ENCODE measurements around the gene SCUBE1. TPM values are rescaled to one million over a fixed set of nuclear protein-coding genes. Genes with fewer than 3 reads are reported as not detected.

Gene SCUBE1
- total RNA-seq, 1 experiment from 2014 or later = not detected

DNA sequence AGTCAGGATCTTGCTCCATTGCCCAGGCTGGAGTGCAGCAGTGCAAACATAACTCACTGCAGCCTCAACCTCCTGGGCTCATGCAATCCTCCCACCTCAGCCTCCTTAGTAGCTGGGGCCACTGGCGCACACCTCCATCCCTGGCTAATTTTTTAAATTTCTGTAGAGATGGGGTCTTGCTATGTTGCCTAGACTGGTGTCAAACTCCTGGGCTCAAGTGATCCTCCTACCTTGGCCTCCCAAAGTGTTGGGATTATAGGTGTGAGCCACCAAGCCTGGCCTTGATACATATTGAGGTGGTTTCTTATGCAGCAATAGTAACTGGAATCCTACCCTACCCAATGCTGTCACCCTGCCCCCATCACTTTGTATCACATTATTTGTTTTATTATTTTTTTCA, 32.4 kb downstream of the SCUBE1 start:
- TF ChIP-seq EZH2 (IDR thresholded peaks at IDR 0.05; ENCODE audit: low read depth) = no peak
- TF ChIP-seq, protein P1, sequence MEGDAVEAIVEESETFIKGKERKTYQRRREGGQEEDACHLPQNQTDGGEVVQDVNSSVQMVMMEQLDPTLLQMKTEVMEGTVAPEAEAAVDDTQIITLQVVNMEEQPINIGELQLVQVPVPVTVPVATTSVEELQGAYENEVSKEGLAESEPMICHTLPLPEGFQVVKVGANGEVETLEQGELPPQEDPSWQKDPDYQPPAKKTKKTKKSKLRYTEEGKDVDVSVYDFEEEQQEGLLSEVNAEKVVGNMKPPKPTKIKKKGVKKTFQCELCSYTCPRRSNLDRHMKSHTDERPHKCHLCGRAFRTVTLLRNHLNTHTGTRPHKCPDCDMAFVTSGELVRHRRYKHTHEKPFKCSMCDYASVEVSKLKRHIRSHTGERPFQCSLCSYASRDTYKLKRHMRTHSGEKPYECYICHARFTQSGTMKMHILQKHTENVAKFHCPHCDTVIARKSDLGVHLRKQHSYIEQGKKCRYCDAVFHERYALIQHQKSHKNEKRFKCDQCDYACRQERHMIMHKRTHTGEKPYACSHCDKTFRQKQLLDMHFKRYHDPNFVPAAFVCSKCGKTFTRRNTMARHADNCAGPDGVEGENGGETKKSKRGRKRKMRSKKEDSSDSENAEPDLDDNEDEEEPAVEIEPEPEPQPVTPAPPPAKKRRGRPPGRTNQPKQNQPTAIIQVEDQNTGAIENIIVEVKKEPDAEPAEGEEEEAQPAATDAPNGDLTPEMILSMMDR (conservative IDR thresholded peaks at IDR 0.05) = no peak
- Histone ChIP-seq H3K4me1 (replicated peaks; ENCODE audit: insufficient read depth) (no peaks in the 10 kb centered on the region), H3K9me3 (ENCODE audit: insufficient read depth, low read depth) (no peaks in the 10 kb centered on the region), H3K4me2 (no peak overlapping the region), H3F3A (ENCODE audit: insufficient read depth, low read depth) (no peaks in the 10 kb centered on the region), H3K27me3 (ENCODE audit: insufficient read depth, low read depth) (peaks cover 96% of the 10 kb centered on the region), H3K79me2 (ENCODE audit: low read depth) (no peaks in the 10 kb centered on the region), H3K36me3 (ENCODE audit: low read depth) (no peaks in the 10 kb centered on the region), H3K9me2 (ENCODE audit: insufficient read depth) (no peaks in the 10 kb centered on the region), H4K20me1 (ENCODE audit: insufficient read depth) (no peaks in the 10 kb centered on the region), H3K4me3 (no peak overlapping the region), H3K27ac (no peak overlapping the region), H2AFZ (no peak overlapping the region)
- ChIA-PET CTCF (no interaction called here), POLR2A (ENCODE audit: unreplicated experiment) (no interaction called here)
- DNase-seq = no peak
- intact Hi-C loops (cut with micrococcal nuclease; ENCODE audit: unreplicated experiment) = no loop called here
- BruUV-seq (replicated peaks) = no TSS peak

DNA sequence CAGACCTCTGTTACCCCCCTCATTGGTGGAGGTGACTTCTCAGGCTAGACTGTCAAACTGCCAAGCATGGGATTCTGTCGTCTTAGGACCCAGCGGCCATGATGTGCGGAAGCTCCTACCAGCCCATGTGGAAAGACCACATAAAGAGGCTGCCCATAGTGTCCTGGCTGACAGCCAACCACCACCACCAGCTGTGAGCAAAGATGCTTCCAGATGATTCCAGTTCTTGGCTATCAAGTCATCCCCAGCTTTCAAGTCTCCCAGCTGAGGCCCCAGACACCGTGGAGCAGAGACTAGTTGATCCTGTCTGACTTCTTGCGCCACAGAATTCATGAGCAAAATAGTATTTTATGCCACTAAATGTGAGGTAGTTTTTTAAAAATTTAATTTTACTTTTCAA, 32.9 kb downstream of the SCUBE1 start:
- Histone ChIP-seq H4K20me1 (ENCODE audit: insufficient read depth) (no peaks in the 10 kb centered on the region), H3K79me2 (ENCODE audit: low read depth) (no peaks in the 10 kb centered on the region), H3K9me2 (ENCODE audit: insufficient read depth) (no peaks in the 10 kb centered on the region), H3K27me3 (ENCODE audit: insufficient read depth, low read depth) (peaks cover 96% of the 10 kb centered on the region), H3K27ac (no peak overlapping the region), H3K9me3 (ENCODE audit: insufficient read depth, low read depth) (no peaks in the 10 kb centered on the region), H3K4me3 (no peak overlapping the region), H2AFZ (no peak overlapping the region), H3K4me1 (replicated peaks; ENCODE audit: insufficient read depth) (no peaks in the 10 kb centered on the region), H3F3A (ENCODE audit: insufficient read depth, low read depth) (no peaks in the 10 kb centered on the region), H3K36me3 (ENCODE audit: low read depth) (no peaks in the 10 kb centered on the region), H3K4me2 (no peak overlapping the region)
- no peak for DNase-seq
- BruUV-seq (replicated peaks) = no TSS peak
- TF ChIP-seq, protein P1 (conservative IDR thresholded peaks at IDR 0.05) = no peak
- TF ChIP-seq EZH2 (IDR thresholded peaks at IDR 0.05; ENCODE audit: low read depth) = no peak
- CTCF ChIA-PET = no interaction called here
- intact Hi-C loops (cut with micrococcal nuclease; ENCODE audit: unreplicated experiment) = no loop called here
- POLR2A ChIA-PET (ENCODE audit: unreplicated experiment) = no interaction called here

DNA sequence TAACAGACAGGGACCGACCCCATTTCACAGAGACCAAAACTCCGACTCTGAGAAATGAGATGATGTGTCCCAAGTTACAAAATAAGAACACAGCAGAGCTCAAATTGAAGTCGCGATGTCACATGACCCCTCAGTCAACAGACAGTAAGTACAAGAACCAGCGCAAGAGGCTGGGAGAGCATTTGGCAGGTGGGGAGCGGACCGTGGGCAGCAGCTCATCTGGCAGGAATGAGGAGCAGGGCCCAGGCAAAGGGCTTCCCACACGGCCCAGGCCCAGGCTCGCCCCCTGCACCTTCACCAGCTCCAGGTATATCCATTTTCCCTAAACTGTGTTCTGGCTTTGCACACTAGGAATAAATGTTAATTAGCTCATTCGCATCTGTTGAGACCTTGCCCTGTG, 34.3 kb downstream of the SCUBE1 start:
- no peak overlapping the region for H3K27ac ChIP-seq
- no TSS peak for BruUV-seq (replicated peaks)
- intact Hi-C loops (cut with micrococcal nuclease; ENCODE audit: unreplicated experiment) = no loop called here
- ChIA-PET POLR2A (ENCODE audit: unreplicated experiment) (no interaction called here), CTCF (no interaction called here)
- no peaks in the 10 kb centered on the region for H3K79me2 ChIP-seq (ENCODE audit: low read depth)
- no peaks in the 10 kb centered on the region for H4K20me1 ChIP-seq (ENCODE audit: insufficient read depth)
- peaks cover 96% of the 10 kb centered on the region for H3K27me3 ChIP-seq (ENCODE audit: insufficient read depth, low read depth)
- no peaks in the 10 kb centered on the region for H3F3A ChIP-seq (ENCODE audit: insufficient read depth, low read depth)
- H3K4me1 ChIP-seq (replicated peaks; ENCODE audit: insufficient read depth) = no peaks in the 10 kb centered on the region
- no peak overlapping the region for H2AFZ ChIP-seq
- no peaks in the 10 kb centered on the region for H3K36me3 ChIP-seq (ENCODE audit: low read depth)
- TF ChIP-seq, protein P1 (conservative IDR thresholded peaks at IDR 0.05) = no peak
- TF ChIP-seq EZH2 (IDR thresholded peaks at IDR 0.05; ENCODE audit: low read depth) = no peak
- no peaks in the 10 kb centered on the region for H3K9me3 ChIP-seq (ENCODE audit: insufficient read depth, low read depth)
- no peak overlapping the region for H3K4me3 ChIP-seq
- no peak for DNase-seq
- H3K9me2 ChIP-seq (ENCODE audit: insufficient read depth) = no peaks in the 10 kb centered on the region
- no peak overlapping the region for H3K4me2 ChIP-seq

Measured in PC-9 (cell line).